ENCODE measurements around the gene PIGB. TPM values are rescaled to one million over a fixed set of nuclear protein-coding genes. Genes with fewer than 3 reads are reported as not detected.
"Not testable (repeated sequence)": the region's sequence is repeated elsewhere in the genome, so short reads cannot be mapped to it uniquely, and the experiment has no call there.

Gene PIGB
- total RNA-seq, 1 donor from 2014 or later, result 15.3 TPM

GRCh38 chr15:55279746-55280351, 39.2 kb upstream of the PIGB start:
- DNase-seq (ENCODE audit: low read depth), result peak; percentile 85
- no peak for TF ChIP-seq CTCF (conservative IDR thresholded peaks at IDR 0.05; ENCODE audit: low read depth, low read length)
- no peak overlapping the region for H3K4me3 ChIP-seq (ENCODE audit: low read depth, low read length)

- DNase-seq (ENCODE audit: low read depth); H3K4me3 ChIP-seq (ENCODE audit: low read depth, low read length): not testable (repeated sequence)
Observed at GRCh38 chr15:55280589-55280988, 38.4 kb upstream of the PIGB start.

- TF ChIP-seq CTCF (conservative IDR thresholded peaks at IDR 0.05; ENCODE audit: low read depth, low read length), result no peak
- H3K4me3 ChIP-seq (ENCODE audit: low read depth, low read length), result no peak overlapping the region
- no peak for DNase-seq (ENCODE audit: low read depth)
Observed at GRCh38 chr15:55281517-55282228, 37.3 kb upstream of the PIGB start.

GRCh38 chr15:55282284-55282833, 36.7 kb upstream of the PIGB start:
- no peak overlapping the region for H3K4me3 ChIP-seq (ENCODE audit: low read depth, low read length)
- TF ChIP-seq CTCF (conservative IDR thresholded peaks at IDR 0.05; ENCODE audit: low read depth, low read length), result no peak
- no peak for DNase-seq (ENCODE audit: low read depth)

GRCh38 chr15:55283379-55284147, 35.5 kb upstream of the PIGB start:
- no peak for DNase-seq (ENCODE audit: low read depth)
- no peak for TF ChIP-seq CTCF (conservative IDR thresholded peaks at IDR 0.05; ENCODE audit: low read depth, low read length)
- H3K4me3 ChIP-seq (ENCODE audit: low read depth, low read length), result no peak overlapping the region

GRCh38 chr15:55284426-55284825, 34.6 kb upstream of the PIGB start:
- no peak for DNase-seq (ENCODE audit: low read depth)
- no peak overlapping the region for H3K4me3 ChIP-seq (ENCODE audit: low read depth, low read length)
- no peak for TF ChIP-seq CTCF (conservative IDR thresholded peaks at IDR 0.05; ENCODE audit: low read depth, low read length)

GRCh38 chr15:55286442-55287189, 32.4 kb upstream of the PIGB start:
- H3K4me3 ChIP-seq (ENCODE audit: low read depth, low read length); DNase-seq (ENCODE audit: low read depth): not testable (repeated sequence)

Data from epithelial cell of proximal tubule (primary cell).